A549 (cell line): ENCODE results near the gene THAP4. TPM values are rescaled to one million over a fixed set of nuclear protein-coding genes. Genes with fewer than 3 reads are reported as not detected.
"Not testable (repeated sequence)": the region's sequence is repeated elsewhere in the genome, so short reads cannot be mapped to it uniquely, and the experiment has no call there.

ENCODE experiments used
- ATAC-seq, 2 experiments: fragments of 200-7000 bp in 1 of 2; fragments of >200 bp in 1 of 2; cut with Nextera tagmentation in 1 of 2; cut with Tn5 transposase in 1 of 2; 3 replicates each; pipeline versions ENCODE4 v1.8.0 to v1.9.1; 2018 to 2020; ENCODE audit warnings: mild to moderate bottlenecking in 1 of 2, moderate library complexity in 1 of 2
- CTCF ChIA-PET: fragments of 300-600 bp; sonication (Branson Sonifier 250); formaldehyde crosslinking; extraction: SDS; loops from one replicate; lab custom pipeline; 2021; ENCODE audit warnings: antibody characterized with exemption, inconsistent platforms; lab: Yijun Ruan, JAX
- POLR2A ChIA-PET: fragments of 350-600 bp; formaldehyde crosslinking; extraction: SDS; loops from one replicate; lab custom pipeline; 2021; ENCODE audit warnings: antibody characterized with exemption, inconsistent platforms; lab: Yijun Ruan, JAX
- DNase-seq, 2 experiments: peaks; one replicate each; pipeline versions ENCODE4 v3.0.0 to v3.0.0-alpha.2; 2011 to 2016; ENCODE audit warnings: low read depth in 1 of 2, low spot score in 1 of 2
- FAIRE-seq: peaks from 2 replicates; lab custom pipeline; 2011; peaks lifted over from hg19 to GRCh38; lab: Jason Lieb, UNC
- H3K27ac ChIP-seq, 2 experiments: fragments of >200 bp; sonication (Bioruptor Twin); formaldehyde crosslinking; 3 replicates each; pipeline ENCODE4 v1.5.1; 2016 to 2017
- H3K4me1 ChIP-seq: fragments of >200 bp; sonication (Bioruptor Twin); formaldehyde crosslinking; 3 replicates; pipeline ENCODE4 v1.6.1; 2016
- H3K4me2 ChIP-seq: fragments of >200 bp; sonication (Bioruptor Twin); formaldehyde crosslinking; 3 replicates; pipeline ENCODE4 v1.6.1; 2016
- H3K4me3 ChIP-seq: fragments of >200 bp; sonication (Bioruptor Twin); formaldehyde crosslinking; 3 replicates; pipeline ENCODE4 v1.5.1; 2016
- H3K9me3 ChIP-seq: fragments of >200 bp; sonication (Bioruptor Twin); formaldehyde crosslinking; 3 replicates; pipeline ENCODE4 v1.6.1; 2016
- BHLHE40 ChIP-seq: IDR thresholded peaks from 2 replicates; pipeline ENCODE4 v1.6.1; 2012; ENCODE audit warnings: low read depth, low read length, inconsistent platforms
- CBX2 ChIP-seq: fragments of 200-600 bp; sonication (generic); IDR thresholded peaks from 2 replicates; pipeline ENCODE4 v1.6.1; 2016; ENCODE audit warnings: low read depth, mild to moderate bottlenecking, borderline replicate concordance
- E2F6 ChIP-seq: IDR thresholded peaks from 2 replicates; pipeline ENCODE4 v1.6.1; 2012; ENCODE audit warnings: low read depth, borderline replicate concordance
- EHF ChIP-seq: fragments of 250-450 bp; sonication (Bioruptor Pico); IDR thresholded peaks from 2 replicates; pipeline ENCODE4 v1.5.0; 2020; ENCODE audit warnings: mild to moderate bottlenecking
- EHMT2 ChIP-seq: fragments of 200-600 bp; sonication (generic); IDR thresholded peaks from 2 replicates; pipeline ENCODE4 v1.6.1; 2016; ENCODE audit warnings: antibody characterized with exemption, low read depth, mild to moderate bottlenecking, moderate library complexity
- FOSB ChIP-seq: fragments of 250-450 bp; sonication (Bioruptor Pico); IDR thresholded peaks from 2 replicates; pipeline ENCODE4 v1.5.0; 2020; ENCODE audit warnings: mild to moderate bottlenecking, moderate library complexity
- FOXS1 ChIP-seq: fragments of 250-450 bp; sonication (Bioruptor Pico); IDR thresholded peaks from 2 replicates; pipeline ENCODE4 v1.5.0; 2020; ENCODE audit warnings: mild to moderate bottlenecking, moderate library complexity
- GATA3 ChIP-seq: IDR thresholded peaks from 2 replicates; pipeline ENCODE4 v1.6.1; 2012; ENCODE audit warnings: borderline replicate concordance
- HDAC2 ChIP-seq: fragments of 200-600 bp; sonication (generic); IDR thresholded peaks from 2 replicates; pipeline ENCODE4 v1.6.1; 2016
- HEYL ChIP-seq: fragments of 250-450 bp; sonication (Bioruptor Pico); IDR thresholded peaks from 2 replicates; pipeline ENCODE4 v1.8.0; 2021; ENCODE audit warnings: mild to moderate bottlenecking, moderate library complexity
- HOXA7 ChIP-seq: fragments of 250-450 bp; sonication (Bioruptor Pico); IDR thresholded peaks from 2 replicates; pipeline ENCODE4 v1.5.0; 2020; ENCODE audit warnings: mild to moderate bottlenecking, moderate library complexity
- JUN ChIP-seq, 2 experiments: fragments of >200 bp; sonication (Bioruptor Twin); formaldehyde crosslinking; IDR thresholded peaks; 2 replicates in 1 of 2; 3 replicates in 1 of 2; pipeline ENCODE4 v1.6.1; 2016 to 2017
- MAFK ChIP-seq: fragments of 450-650 bp; IDR thresholded peaks from 2 replicates; pipeline ENCODE4 v1.6.1; 2014; ENCODE audit not compliant: partially characterized antibody
- NFE2L2 ChIP-seq: fragments of 150-350 bp; conservative IDR thresholded peaks from 2 replicates; pipeline ENCODE4 v1.6.1; 2014; ENCODE audit warnings: low read length
- NR3C1 ChIP-seq: fragments of >200 bp; sonication (Bioruptor Twin); formaldehyde crosslinking; IDR thresholded peaks from 3 replicates; pipeline ENCODE4 v1.6.1; 2017
- PBX3 ChIP-seq: IDR thresholded peaks from 2 replicates; pipeline ENCODE4 v1.6.1; 2012
- POLR2A ChIP-seq: IDR thresholded peaks from 2 replicates; pipeline ENCODE4 v1.6.1; 2012; ENCODE audit warnings: mild to moderate bottlenecking, low read length
- POLR2AphosphoS2 ChIP-seq: conservative IDR thresholded peaks from 2 replicates; pipeline ENCODE4 v1.6.1; 2012; ENCODE audit warnings: low read length, improper control_type of control experiment, inconsistent platforms
- RAD21 ChIP-seq, 2 experiments: fragments of >200 bp in 1 of 2; sonication (Bioruptor Twin) in 1 of 2; formaldehyde crosslinking in 1 of 2; IDR thresholded peaks in 1 of 2; conservative IDR thresholded peaks in 1 of 2; 2 replicates in 1 of 2; 3 replicates in 1 of 2; pipeline ENCODE4 v1.6.1; 2012 to 2018; ENCODE audit warnings: inconsistent platforms in 1 of 2
- RARB ChIP-seq: fragments of 250-450 bp; sonication (Bioruptor Pico); IDR thresholded peaks from 2 replicates; pipeline ENCODE4 v1.8.0; 2021; ENCODE audit warnings: mild to moderate bottlenecking, moderate library complexity
- ZFP36 ChIP-seq: fragments of 450-650 bp; IDR thresholded peaks from 2 replicates; pipeline ENCODE4 v1.6.1; 2014; ENCODE audit warnings: borderline replicate concordance; ENCODE audit not compliant: partially characterized antibody
- WGBS: methylation state at CpG from one replicate; pipeline ENCODE4 v1.1.6; 2017; ENCODE audit errors: missing lambda C conversion rate; 5-methylcytosine and 5-hydroxymethylcytosine counted together
- polyA plus RNA-seq, 4 experiments: library from polyadenylated mRNA; depleted of rRNA in 3 of 4; stranded (reverse); fragments of >200 nt; fragmentation: RNase III in 1 of 4; extraction: RNeasy Plus Mini Kit Qiagen cat#74134 plus additional on column Dnase treatment in 1 of 4; gene quantifications; 2 replicates in 3 of 4; 3 replicates in 1 of 4; pipeline ENCODE4 v1.2.3, GENCODE V29; 2011 to 2017
- TF ChIP-seq, protein P1 (sequence below): fragments of 450-650 bp; IDR thresholded peaks from 2 replicates; pipeline ENCODE4 v1.6.1; 2014; ENCODE audit warnings: antibody characterized with exemption

Gene THAP4
- polyA plus RNA-seq, 2 of the 4 experiments (the other 2 are of a cell fraction): 36.1 to 51.0 TPM

DNA sequence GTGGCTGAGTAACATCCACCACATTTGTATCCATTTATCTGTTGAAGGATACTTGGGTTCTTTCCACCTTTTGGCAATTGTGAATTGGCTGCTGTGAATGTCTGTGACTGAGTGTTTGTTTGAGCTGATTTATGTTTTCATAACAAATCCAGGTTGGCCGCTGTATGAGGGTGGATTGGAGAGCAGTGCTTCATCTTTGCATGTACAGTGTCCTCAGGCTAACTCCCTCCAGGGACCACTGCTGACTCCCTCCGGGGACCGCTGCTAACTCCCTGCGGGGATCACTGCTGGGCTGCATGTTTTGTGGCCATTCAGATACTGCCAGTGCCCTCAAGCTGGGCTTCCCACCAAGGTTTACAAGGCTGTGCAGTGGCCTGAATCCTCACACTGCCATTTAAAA lies 68.2 kb downstream of the THAP4 start:
- ATAC-seq (no peak), FAIRE-seq (no peak)
- no peak overlapping the region for H3K4me3 ChIP-seq
- H3K27ac ChIP-seq: no peak overlapping the region
- CTCF ChIA-PET: interaction anchor here (1.5 kb wide), 1 partner anchor 29 kb away, joined by 3 read pairs; no protein-coding TSS in a partner anchor
- no peaks in the 10 kb centered on the region for H3K4me1 ChIP-seq
- TF ChIP-seq ZFP36 (no peak), RARB (CRISPR knock-in tag) (no peak), JUN (IDR thresholded peaks at IDR 0.05) (no peak)
- TF ChIP-seq, protein P1, sequence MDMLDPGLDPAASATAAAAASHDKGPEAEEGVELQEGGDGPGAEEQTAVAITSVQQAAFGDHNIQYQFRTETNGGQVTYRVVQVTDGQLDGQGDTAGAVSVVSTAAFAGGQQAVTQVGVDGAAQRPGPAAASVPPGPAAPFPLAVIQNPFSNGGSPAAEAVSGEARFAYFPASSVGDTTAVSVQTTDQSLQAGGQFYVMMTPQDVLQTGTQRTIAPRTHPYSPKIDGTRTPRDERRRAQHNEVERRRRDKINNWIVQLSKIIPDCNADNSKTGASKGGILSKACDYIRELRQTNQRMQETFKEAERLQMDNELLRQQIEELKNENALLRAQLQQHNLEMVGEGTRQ: no peak
- TF ChIP-seq, all 56 proteins: peak for 0
- H3K9me3 ChIP-seq: no peaks in the 10 kb centered on the region
- no peak overlapping the region for H3K4me2 ChIP-seq
- 93% methylated on average over 4 of the region's 4 CpGs for WGBS
- POLR2A ChIA-PET: no interaction called here
- no peak for DNase-seq

DNA sequence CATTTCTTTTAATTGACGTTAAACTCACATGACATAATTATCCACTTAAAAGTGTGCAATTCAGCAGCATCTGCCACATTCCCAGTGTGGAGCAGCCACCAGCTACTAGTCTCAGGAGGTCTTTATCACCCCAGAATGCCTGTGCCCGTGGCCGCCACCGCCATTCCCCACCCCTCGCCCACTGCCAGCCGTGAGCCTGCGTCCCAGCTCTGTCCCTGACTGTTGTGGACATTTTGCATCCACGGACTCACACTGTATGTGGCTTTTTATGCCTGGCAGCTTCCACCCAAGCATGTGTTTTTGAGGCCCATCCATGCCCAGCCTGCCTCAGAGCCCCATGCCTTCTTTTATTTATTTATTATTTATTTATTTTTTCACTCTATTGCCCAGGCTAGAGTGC lies 69.2 kb downstream of the THAP4 start:
- DNase-seq (no peak), FAIRE-seq (no peak), ATAC-seq (no peak)
- no peaks in the 10 kb centered on the region for H3K4me1 ChIP-seq
- no peak overlapping the region for H3K4me3 ChIP-seq
- ChIA-PET POLR2A (no interaction called here), CTCF (interaction anchor here (1.5 kb wide), 1 partner anchor 30 kb away, joined by 3 read pairs; no protein-coding TSS in a partner anchor)
- H3K9me3 ChIP-seq: no peaks in the 10 kb centered on the region
- no peak overlapping the region for H3K27ac ChIP-seq
- TF ChIP-seq FOSB: no peak
- TF ChIP-seq EHMT2: no peak
- no peak for TF ChIP-seq POLR2AphosphoS2
- no peak for TF ChIP-seq JUN (IDR thresholded peaks at IDR 0.05)
- no peak for TF ChIP-seq PBX3
- no peak for TF ChIP-seq GATA3
- TF ChIP-seq HEYL (CRISPR knock-in tag): no peak
- TF ChIP-seq RAD21 (conservative IDR thresholded peaks at IDR 0.05 in 1 of 2, IDR thresholded peaks at IDR 0.05 in 1 of 2): no peak
- no peak for TF ChIP-seq NFE2L2
- no peak for TF ChIP-seq HOXA7 (CRISPR knock-in tag)
- TF ChIP-seq, protein P1: no peak
- TF ChIP-seq E2F6: no peak
- TF ChIP-seq HDAC2: no peak
- TF ChIP-seq CBX2: no peak
- no peak for TF ChIP-seq NR3C1
- no peak for TF ChIP-seq FOXS1
- TF ChIP-seq EHF (CRISPR knock-in tag): no peak
- TF ChIP-seq MAFK: no peak
- TF ChIP-seq BHLHE40: no peak
- TF ChIP-seq POLR2A: no peak
- WGBS: 97% methylated on average over 7 of the region's 8 CpGs
- no peak overlapping the region for H3K4me2 ChIP-seq

- ATAC-seq, H3K4me1 ChIP-seq, H3K9me3 ChIP-seq, H3K4me3 ChIP-seq, H3K4me2 ChIP-seq, FAIRE-seq, POLR2A ChIA-PET, H3K27ac ChIP-seq, DNase-seq: not testable (repeated sequence)
- no CpG with 5 or more reads among the region's 15 CpGs for WGBS
- CTCF ChIA-PET: interaction anchor here (0.6 to 1.5 kb wide), 2 partner anchors 17 to 31 kb away, joined by 3 read pairs; no protein-coding TSS in a partner anchor
Measured at GRCh38 chr2:241567266-241567665, 69.7 kb downstream of the THAP4 start.
